ENCODE data around the gene KYAT1. TPM values are rescaled to one million over a fixed set of nuclear protein-coding genes. Genes with fewer than 3 reads are reported as not detected.
"Not testable (repeated sequence)": the region's sequence is repeated elsewhere in the genome, so short reads cannot be mapped to it uniquely, and the experiment has no call there.

Gene KYAT1
- total RNA-seq, 2 donors from 2014 or later, result 8.8 to 13.8 TPM

DNA sequence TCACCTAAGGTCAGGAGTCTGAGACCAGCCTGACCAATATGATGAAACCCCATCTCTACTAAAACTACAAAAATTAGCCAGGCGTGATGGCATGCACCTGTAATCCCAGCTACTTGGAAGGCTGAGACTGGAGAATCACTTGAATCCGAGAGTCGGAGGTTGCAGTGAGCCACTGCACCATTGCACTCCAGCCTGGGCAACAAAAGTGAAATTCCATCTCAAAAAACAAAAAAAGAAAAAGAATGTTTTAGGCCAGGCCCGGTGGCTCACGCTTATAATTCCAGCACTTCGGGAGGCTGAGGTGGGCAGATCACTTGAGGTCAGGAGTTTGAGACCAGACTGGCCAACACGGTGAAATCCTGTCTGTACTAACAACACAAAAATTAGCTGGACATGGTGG, 23.3 kb downstream of the KYAT1 start:
- ATAC-seq (replicated peaks in 1 of 2); H3K4me3 Mint-ChIP-seq; H3K27me3 Mint-ChIP-seq (ENCODE audit: low read depth); H3K36me3 Mint-ChIP-seq (ENCODE audit: insufficient read depth in 2 of 2); H3K9me3 Mint-ChIP-seq; H3K27ac Mint-ChIP-seq; H3K4me1 Mint-ChIP-seq (ENCODE audit: low read depth); DNase-seq: not testable (repeated sequence)

DNA sequence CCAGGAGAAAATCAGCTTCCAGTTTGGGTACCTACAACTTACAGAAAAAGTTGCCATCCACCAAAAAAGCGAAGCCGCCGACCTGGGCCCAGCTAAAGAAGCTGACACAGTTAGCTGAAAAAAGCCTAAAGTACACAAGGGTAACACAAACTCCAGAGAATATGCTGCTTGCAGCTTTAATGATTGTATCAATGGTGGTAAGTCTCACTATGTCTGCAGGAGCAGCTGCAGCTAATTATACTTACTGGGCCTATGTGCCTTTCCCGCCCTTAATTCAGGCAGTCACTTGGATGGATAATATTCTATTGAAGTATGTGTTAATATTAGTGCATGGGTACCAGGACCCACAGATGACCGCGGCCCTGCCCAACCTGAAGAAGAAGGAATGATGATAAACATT, 27.3 kb downstream of the KYAT1 start:
- H3K27ac Mint-ChIP-seq; H3K4me3 Mint-ChIP-seq; H3K9me3 Mint-ChIP-seq; H3K4me1 Mint-ChIP-seq (ENCODE audit: low read depth); DNase-seq; H3K36me3 Mint-ChIP-seq (ENCODE audit: insufficient read depth in 2 of 2); H3K27me3 Mint-ChIP-seq (ENCODE audit: low read depth); ATAC-seq (replicated peaks in 1 of 2): not testable (repeated sequence)

DNA sequence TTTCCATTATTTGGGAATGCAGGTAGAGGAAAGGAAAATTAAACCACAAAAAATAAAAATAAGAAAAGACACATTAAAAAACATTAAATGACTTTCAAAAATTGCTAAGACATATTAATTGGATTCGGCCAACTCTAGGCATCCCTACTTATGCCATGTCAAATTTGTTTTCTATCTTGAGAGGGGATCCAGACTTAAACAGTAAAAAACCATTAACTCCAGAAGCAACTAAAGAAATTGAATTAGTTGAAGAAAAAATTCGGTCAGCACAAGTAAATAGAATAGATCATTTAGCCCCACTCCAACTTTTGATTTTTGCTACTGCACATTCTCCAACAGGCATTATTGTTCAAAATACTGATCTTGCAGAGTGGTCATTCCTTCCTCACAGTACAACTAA, 29.1 kb downstream of the KYAT1 start:
- H3K4me1 Mint-ChIP-seq (ENCODE audit: low read depth); H3K27me3 Mint-ChIP-seq (ENCODE audit: low read depth); H3K27ac Mint-ChIP-seq; DNase-seq; H3K9me3 Mint-ChIP-seq; H3K4me3 Mint-ChIP-seq; ATAC-seq (replicated peaks in 1 of 2): not testable (repeated sequence)
- peaks cover 5 to 13% of the 10 kb centered on the region in 2 donors for H3K36me3 Mint-ChIP-seq (ENCODE audit: insufficient read depth in 2 of 2)

DNA sequence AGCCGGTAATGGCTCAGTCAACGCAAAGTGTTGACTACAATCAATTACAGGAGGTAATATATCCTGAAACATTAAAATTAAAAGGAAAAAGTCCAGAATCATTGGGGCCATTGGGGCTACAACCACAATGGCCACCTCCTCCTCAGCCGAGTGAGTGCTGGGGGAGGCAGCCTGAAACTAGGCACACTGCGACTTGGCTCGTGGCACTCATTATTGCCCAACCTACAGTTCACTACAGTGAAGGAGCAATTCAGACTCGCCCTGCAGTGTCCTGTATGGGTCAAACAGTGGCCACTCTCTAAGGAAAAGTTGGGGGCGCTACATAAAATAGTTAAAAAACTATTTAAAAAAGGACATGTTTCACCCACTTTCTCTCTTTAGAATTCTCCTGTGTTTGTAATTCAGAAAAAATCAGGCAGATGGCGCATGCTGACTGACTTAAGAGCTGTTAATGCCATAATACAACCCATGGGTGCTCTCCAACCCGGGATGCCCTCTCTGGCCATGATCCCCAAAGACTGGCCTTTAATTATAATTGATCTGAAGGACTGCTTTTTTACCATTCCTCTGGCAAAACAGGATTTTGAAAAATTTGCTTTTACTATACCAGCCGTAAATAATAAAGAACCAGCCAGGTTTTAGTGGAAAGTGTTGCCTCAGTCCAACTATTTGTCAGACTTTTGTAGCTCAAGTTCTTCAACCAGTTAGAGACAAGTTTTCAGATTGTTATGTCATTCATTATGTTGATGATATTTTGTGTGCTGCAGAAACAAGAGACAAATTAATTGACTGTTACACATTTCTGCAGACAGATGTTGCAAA, 29.8 kb downstream of the KYAT1 start:
- not testable (repeated sequence) for H3K27me3 Mint-ChIP-seq (ENCODE audit: low read depth); H3K9me3 Mint-ChIP-seq; H3K27ac Mint-ChIP-seq; H3K4me1 Mint-ChIP-seq (ENCODE audit: low read depth); H3K4me3 Mint-ChIP-seq; ATAC-seq (replicated peaks in 1 of 2)
- H3K36me3 Mint-ChIP-seq (ENCODE audit: insufficient read depth in 2 of 2), result peaks cover 5 to 14% of the 10 kb centered on the region in 2 donors
- DNase-seq, result peak; percentile 11 to 12

- not testable (repeated sequence) for H3K27ac Mint-ChIP-seq; H3K4me1 Mint-ChIP-seq (ENCODE audit: low read depth); H3K9me3 Mint-ChIP-seq; H3K27me3 Mint-ChIP-seq (ENCODE audit: low read depth); ATAC-seq (replicated peaks in 1 of 2); H3K4me3 Mint-ChIP-seq; DNase-seq
- peaks cover 5 to 14% of the 10 kb centered on the region in 2 donors for H3K36me3 Mint-ChIP-seq (ENCODE audit: insufficient read depth in 2 of 2)
Observed at GRCh38 chr9:128851024-128851423, 30.7 kb downstream of the KYAT1 start.

DNA sequence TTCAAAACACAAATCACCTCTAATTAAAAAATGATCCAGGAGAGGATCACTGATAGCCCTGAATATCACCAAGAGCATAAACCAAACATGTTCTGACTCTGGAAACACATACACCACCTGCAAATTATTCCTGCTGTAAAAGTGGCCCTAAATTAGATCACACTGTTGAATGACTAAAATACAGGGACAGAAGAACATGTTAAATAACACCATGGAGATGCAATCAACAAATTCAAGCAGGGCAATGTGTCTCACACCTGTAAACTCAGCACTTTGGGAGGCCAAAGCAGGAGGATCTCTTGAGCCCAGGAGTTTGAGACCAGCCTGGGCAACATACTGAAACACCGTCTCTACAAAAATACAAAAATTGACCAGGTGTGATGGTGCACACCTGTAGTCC, 33.9 kb downstream of the KYAT1 start:
- Mint-ChIP-seq H3K36me3 (ENCODE audit: insufficient read depth in 2 of 2) (peaks cover 5 to 14% of the 10 kb centered on the region in 2 donors), H3K4me1 (ENCODE audit: low read depth) (no peaks in the 10 kb centered on the region), H3K27ac (no peak overlapping the region), H3K4me3 (no peak overlapping the region), H3K9me3 (peaks cover 6% of the 10 kb centered on the region in 2 donors), H3K27me3 (ENCODE audit: low read depth) (no peaks in the 10 kb centered on the region)
- ATAC-seq (replicated peaks in 1 of 2) (no peak), DNase-seq (no peak)

DNA sequence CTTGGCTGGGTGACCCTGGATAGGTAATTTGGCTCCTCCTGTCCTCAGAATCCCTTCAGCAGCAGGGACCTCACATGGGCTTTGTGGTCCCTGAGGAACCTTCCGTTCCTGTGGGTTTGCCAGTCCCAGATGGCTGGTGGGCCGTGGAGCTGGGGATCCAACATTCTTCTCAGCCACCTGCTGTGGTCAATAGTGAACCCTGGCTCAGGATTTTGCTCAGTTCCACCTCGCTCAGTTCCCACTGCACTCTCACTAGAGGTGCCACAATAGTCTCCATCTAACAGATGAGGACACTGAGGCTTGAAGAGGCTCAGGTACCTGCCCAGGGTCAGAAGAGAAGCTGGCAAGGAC, 35.1 kb downstream of the KYAT1 start:
- H3K27ac Mint-ChIP-seq, result no peak overlapping the region
- H3K27me3 Mint-ChIP-seq (ENCODE audit: low read depth), result no peaks in the 10 kb centered on the region
- DNase-seq (no peak), ATAC-seq (replicated peaks in 1 of 2) (no peak)
- no peaks in the 10 kb centered on the region for H3K4me1 Mint-ChIP-seq (ENCODE audit: low read depth)
- peaks cover 5 to 14% of the 10 kb centered on the region in 2 donors for H3K36me3 Mint-ChIP-seq (ENCODE audit: insufficient read depth in 2 of 2)
- peaks cover 6% of the 10 kb centered on the region in 2 donors for H3K9me3 Mint-ChIP-seq
- no peak overlapping the region for H3K4me3 Mint-ChIP-seq

- H3K27ac Mint-ChIP-seq, result no peak overlapping the region
Observed at GRCh38 chr9:128845186-128845931, 36.4 kb downstream of the KYAT1 start.

GRCh38 chr9:128843171-128843570, 38.6 kb downstream of the KYAT1 start:
- ATAC-seq (replicated peaks in 1 of 2); DNase-seq; H3K27me3 Mint-ChIP-seq (ENCODE audit: low read depth); H3K9me3 Mint-ChIP-seq; H3K27ac Mint-ChIP-seq; H3K4me1 Mint-ChIP-seq (ENCODE audit: low read depth); H3K4me3 Mint-ChIP-seq; H3K36me3 Mint-ChIP-seq (ENCODE audit: insufficient read depth in 2 of 2): not testable (repeated sequence)

More at GRCh38 chr9:128845186-128845931, 36.4 kb downstream of the KYAT1 start:
- DNase-seq (no peak), ATAC-seq (replicated peaks in 1 of 2) (no peak)
- H3K27me3 Mint-ChIP-seq (ENCODE audit: low read depth), result no peaks in the 10 kb centered on the region
- H3K36me3 Mint-ChIP-seq (ENCODE audit: insufficient read depth in 2 of 2), result peaks cover 2 to 6% of the 10 kb centered on the region in 2 donors
- no peaks in the 10 kb centered on the region for H3K9me3 Mint-ChIP-seq
- no peaks in the 10 kb centered on the region for H3K4me1 Mint-ChIP-seq (ENCODE audit: low read depth)
- H3K4me3 Mint-ChIP-seq, result no peak overlapping the region

- H3K9me3 Mint-ChIP-seq, result no peaks in the 10 kb centered on the region
Observed at GRCh38 chr9:128841694-128842492, 39.9 kb downstream of the KYAT1 start.

DNA sequence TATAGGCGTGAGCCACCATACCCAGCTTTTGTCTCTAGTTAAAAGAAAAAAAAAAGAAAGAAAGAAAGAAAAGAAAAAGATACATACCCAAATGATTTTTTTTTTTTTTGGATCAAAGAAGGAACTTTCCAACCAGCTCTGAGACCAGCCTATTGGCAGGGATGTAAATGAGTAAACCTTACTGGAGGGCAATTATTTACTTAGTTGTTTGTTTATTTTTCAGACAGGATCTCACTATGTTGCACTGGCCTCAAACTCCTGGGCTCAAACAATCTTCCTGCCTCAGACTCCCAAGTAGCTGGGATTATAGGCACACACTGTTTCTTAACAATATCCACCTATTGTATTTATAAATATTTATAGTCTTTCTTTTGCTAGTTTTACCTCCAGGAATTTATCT, 41.2 kb downstream of the KYAT1 start:
- Mint-ChIP-seq H3K9me3 (no peaks in the 10 kb centered on the region), H3K4me1 (ENCODE audit: low read depth) (no peaks in the 10 kb centered on the region), H3K27ac (no peak overlapping the region), H3K4me3 (no peak overlapping the region), H3K27me3 (ENCODE audit: low read depth) (no peaks in the 10 kb centered on the region), H3K36me3 (ENCODE audit: insufficient read depth in 2 of 2) (peaks cover 0 to 2% of the 10 kb centered on the region in 2 donors)
- DNase-seq (no peak), ATAC-seq (replicated peaks in 1 of 2) (no peak)

More at GRCh38 chr9:128841694-128842492, 39.9 kb downstream of the KYAT1 start:
- H3K4me3 Mint-ChIP-seq, result no peak overlapping the region
- ATAC-seq (replicated peaks in 1 of 2) (no peak), DNase-seq (no peak)
- no peaks in the 10 kb centered on the region for H3K27me3 Mint-ChIP-seq (ENCODE audit: low read depth)
- H3K27ac Mint-ChIP-seq, result no peak overlapping the region
- H3K36me3 Mint-ChIP-seq (ENCODE audit: insufficient read depth in 2 of 2), result no peaks in the 10 kb centered on the region
- H3K4me1 Mint-ChIP-seq (ENCODE audit: low read depth), result no peaks in the 10 kb centered on the region

GRCh38 chr9:128838338-128838737, 43.4 kb downstream of the KYAT1 start:
- H3K36me3 Mint-ChIP-seq (ENCODE audit: insufficient read depth in 2 of 2), result peaks cover 0 to 4% of the 10 kb centered on the region in 2 donors
- no peak for DNase-seq
- H3K9me3 Mint-ChIP-seq, result no peaks in the 10 kb centered on the region
- H3K4me3 Mint-ChIP-seq, result no peak overlapping the region
- H3K4me1 Mint-ChIP-seq (ENCODE audit: low read depth), result no peaks in the 10 kb centered on the region
- ATAC-seq (replicated peaks in 1 of 2), result no peak
- H3K27ac Mint-ChIP-seq, result no peak overlapping the region
- no peaks in the 10 kb centered on the region for H3K27me3 Mint-ChIP-seq (ENCODE audit: low read depth)

Measured in activated T-cell treated with anti-CD3 and anti-CD28 coated beads, Interleukin-2, amount 50 U/mL, for 72 hours (primary cell).